Activated CD8-positive, alpha-beta memory T cell treated with anti-CD3 and anti-CD28 coated beads, Interleukin-2, amount 50 U/mL, for 24 hours (primary cell): ENCODE measurements around the gene PKD2.
"Not testable (repeated sequence)": the region's sequence is repeated elsewhere in the genome, so short reads cannot be mapped to it uniquely, and the experiment has no call there.

Source experiments
- DNase-seq: peaks from one replicate; pipeline ENCODE4 v3.0.0-alpha.2; 2020; ENCODE audit errors: extremely low read depth

Gene PKD2

DNA sequence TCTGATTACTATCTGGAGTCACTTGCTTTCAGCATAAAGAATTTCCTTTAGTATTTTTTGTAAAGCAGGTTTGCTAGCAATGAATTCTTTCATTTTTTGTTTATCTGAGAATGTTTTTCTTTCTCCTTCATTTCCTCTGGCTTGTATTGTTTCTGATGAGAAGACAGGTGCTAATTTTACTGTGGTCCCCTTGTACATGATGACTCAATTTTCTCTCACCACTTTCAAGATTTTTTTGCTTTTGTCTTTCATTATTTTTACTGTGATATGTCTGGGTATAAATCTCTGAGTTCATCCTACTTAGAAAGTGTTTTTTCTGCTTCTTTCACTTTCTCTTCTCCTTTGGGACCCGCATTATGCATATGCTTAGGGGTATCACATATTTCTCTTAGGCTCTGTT, 62.6 kb downstream of the PKD2 start:
- no peak for DNase-seq

DNA sequence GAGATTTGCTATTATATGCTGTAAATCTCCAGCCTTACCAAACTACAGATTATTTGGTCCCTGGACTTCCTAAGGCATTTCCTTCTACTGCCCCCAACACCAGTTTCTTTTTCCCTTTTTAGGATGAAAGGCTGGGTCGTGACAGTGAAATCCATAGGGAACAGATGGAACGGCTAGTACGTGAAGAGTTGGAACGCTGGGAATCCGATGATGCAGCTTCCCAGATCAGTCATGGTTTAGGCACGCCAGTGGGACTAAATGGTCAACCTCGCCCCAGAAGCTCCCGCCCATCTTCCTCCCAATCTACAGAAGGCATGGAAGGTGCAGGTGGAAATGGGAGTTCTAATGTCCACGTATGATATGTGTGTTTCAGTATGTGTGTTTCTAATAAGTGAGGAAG, 67.9 kb downstream of the PKD2 start:
- DNase-seq: no peak

DNA sequence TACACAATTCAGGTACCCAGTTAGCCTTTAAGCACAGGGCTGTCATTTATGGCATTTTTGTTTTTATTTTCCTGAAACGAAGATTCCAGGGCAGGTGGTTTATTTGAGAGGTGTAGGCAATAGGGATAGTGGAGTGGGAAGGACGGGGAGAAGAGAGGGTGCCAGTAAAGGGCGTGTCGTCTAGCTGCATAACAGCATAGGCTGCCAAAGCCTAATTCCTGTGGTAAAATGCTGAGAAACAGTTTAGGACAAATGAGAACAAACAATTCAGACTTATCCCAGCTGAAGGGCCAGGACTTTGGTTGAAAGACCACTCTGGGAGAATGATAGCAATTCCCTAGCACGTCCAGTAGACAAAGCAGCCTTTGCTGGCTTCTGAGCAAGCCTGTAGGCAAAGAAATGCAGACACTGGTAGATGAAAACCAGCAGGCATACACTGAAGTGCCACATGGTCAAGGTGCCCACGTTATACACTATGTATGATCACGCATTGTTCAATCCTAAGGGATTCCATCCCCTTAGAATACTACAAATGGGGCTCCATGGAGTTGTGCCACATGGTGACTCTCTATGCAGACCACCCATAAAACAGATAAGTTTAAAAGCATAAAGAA, 70.6 kb downstream of the PKD2 start:
- DNase-seq: no peak

DNA sequence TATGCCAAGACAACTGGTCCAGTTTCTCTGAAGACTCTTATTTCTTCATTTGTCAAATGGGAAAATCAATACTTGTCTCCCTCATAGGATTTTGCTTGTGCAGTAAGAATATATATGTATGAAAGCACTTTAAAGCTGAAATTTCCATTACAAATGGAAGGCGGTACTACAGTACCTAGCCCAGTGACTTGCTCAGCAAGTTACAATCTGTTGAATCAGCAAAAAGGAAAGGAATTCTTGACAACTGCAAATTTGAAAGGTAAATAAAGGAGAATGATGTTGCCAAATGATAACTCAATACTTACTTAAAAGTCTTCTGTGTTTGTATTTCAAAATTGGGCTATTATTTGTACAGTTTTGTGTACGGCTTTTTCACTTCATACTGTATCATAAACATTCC, 71.1 kb downstream of the PKD2 start:
- no peak for DNase-seq

DNA sequence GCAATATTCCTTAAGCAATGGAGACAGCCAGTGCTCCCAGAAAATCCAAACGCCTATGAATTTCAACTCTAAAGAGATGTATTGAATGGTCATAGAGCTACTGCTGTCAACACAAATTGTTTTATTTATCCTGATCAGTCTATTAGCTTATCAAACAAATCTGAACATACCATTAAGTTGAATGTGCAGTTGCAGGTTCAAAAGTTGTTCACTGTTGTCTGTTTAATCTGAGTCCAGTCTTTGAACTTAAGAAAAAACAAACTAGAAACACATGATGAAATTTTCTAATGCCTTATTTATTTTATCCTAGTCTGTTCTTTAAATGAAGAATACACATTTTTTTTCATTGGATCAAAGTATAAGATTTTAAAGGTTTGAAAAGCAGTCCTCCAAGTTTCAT, 73.2 kb downstream of the PKD2 start:
- DNase-seq: no peak

DNA sequence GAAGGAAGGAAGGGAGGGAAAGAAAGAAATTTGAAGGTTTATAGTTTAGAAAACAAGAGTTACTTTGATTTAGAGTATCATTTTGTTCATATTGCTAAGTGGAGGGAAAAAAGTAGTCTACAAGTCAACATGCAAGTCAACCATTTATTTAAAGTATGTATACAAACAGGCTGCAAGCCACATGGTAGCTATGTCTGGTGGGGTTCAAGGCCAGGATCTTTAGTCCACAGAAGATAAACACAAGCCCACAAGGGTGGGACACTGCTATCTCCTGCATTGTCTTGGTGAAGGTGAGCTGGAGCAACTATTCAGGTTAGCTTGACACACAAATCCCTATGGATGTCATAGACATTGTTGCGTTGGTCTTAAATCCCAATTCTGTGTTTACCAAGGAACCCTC, 79.6 kb downstream of the PKD2 start:
- no peak for DNase-seq

DNA sequence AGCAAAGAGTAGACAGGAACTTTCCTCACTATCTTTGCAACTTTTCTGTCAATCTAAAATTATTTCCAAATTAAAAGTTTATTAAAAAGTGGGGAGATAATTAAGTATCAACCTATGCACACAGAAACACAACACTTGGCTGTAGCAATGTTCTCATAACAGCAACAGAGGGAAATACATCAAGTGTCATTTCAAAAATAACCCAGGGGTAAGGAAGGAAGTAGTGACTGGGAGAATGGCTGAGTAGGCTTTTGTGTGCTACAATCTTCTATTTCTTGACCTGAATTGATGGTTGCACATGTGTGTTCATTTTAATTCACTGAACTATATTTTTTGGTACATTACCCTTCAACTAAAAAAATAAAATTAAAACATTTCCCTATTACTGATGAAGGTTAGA, 83.5 kb downstream of the PKD2 start:
- no peak for DNase-seq

DNA sequence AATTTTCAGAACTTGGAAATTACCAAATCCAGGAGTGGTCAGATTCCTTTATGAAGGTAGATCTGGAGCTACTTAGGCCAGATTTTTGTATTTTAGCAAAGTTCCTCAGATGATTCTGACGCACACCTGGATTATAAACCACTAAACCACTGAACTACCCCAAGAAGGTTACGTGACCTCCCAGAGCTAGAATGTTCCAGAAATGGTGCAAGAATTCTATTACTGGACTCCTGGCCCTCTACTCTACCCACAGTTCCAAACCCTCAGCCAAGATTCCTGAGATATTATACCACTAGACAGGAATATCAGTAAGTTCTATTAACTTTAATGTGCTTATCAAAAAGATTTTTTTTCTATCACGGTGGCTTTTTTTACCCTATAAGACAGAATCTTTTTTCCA, 83.9 kb downstream of the PKD2 start:
- no peak for DNase-seq

DNA sequence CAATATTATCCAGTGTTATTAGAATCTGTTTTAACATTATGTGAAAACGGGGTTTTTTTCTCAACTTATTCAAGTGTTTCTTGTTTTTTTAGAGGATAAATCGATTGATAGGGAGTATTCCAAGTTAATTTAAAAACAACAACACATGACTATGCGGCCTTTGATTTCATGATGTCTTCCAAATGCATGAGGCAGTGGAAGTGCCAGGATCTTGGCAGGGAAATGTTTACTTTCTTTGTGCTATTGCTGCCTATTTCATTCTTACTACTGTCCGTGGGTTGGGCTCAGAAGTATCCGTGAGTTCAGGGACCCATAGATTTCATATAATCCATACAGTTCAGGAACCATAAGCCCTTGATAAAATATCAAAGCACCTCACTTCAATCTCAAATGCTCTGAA, 86.4 kb downstream of the PKD2 start:
- DNase-seq: no peak

DNA sequence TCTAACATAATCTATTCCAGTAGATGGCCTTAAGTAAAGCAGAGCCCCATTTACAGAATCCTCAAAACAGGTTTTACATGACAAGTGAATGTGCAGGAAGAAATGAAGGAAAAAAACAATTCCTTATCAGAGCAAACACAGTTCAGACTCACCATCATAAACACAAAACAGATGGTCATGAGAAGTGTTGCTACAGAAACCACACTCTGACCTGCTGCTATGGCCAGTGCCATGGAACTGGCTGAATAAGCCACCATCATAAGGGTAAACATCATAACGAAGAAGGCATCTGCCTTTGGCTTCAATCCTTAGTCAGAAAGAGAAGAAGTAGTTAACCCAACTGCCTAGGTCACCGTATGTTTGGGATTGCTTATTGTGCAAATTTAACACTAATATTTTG, 89.9 kb downstream of the PKD2 start:
- no peak for DNase-seq

DNA sequence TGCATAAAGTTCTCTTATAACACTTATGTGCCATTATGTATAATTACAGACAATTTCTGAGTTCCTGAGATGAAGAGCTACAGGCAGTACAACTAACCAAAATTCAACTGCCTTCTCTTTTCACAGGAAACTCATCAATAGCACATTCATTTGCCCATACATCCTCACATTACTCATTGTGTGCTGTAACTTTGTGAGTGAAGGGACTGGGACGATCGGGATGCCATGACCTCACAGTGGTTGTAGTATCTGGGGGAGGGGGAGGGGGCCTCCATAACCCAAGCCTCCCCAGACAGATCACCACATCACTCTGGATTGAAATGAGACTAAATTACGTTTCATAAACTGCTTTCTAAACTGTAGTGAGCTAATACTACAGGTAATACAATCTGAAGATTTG, 90.3 kb downstream of the PKD2 start:
- DNase-seq: no peak

DNA sequence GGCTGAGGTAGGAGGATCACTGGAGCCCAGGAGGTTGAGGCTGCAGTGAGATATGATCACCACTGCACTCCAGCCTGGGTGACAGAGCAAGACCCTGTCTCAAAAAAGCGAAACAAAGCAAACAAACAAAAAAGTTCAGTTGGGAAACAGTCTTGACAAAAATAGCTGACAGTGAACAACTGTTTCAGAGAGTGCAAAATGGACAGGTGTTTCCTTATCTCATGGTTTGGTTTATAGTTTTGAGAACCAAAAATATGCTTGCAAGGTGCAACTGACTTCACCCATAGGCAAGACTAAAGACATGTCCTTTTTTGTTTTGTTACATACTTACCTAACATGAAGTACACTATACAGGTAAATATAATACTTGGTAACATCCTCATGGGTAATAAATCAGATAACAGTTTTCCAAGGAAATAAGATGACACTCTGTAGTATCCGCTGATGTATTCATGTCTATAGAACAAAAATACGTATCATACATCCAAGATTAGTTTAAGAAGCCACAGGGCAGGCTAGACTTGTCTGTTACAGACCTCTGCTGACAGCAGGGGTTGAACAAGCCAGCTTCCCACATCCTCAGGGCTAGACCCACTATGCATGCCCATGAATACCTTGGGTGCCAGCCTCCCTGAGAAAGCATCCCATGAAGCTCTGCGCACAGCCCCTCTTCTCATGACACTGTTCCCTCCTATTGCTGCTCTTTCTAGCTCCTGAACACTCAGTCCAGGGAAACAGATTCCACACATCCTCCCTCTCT, 91.7 kb downstream of the PKD2 start:
- DNase-seq: no peak

DNA sequence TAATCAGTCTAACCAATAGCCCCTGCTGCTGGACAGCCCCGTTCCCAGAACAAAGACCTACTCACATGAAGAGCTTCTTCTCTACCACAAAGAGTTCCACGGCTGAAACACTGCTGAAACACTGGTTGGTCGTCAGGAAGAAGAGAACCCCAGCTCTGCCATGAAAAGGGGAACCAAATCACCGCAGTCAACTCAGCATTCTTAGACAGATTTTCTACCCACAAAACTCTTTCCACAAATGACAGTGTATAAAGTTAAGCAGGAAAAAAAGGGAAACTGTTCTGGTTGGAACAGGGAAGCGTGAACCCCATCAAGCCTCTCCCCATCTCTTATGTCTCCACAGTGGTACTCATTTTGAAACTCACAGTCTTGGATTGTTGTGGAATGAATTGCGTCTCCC, 93.7 kb downstream of the PKD2 start:
- no peak for DNase-seq

DNA sequence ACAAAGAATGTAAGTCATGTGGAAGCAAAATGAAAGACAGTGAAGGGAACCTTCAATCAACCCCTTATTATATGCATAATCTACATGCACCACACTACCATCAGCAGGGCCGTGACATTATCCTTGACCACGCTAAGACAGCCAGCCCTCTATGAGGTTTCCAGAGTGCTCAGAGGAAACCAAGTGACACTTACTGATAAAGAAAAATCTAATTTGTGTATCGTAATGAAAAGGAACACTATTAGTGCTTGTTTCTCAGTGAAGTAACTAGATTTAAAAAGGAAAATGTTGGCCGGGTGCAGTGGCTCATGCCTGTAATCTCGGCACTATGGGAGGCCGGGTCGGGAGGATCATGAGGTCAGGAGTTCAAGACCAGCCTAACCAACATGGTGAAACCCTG, 94.6 kb downstream of the PKD2 start:
- DNase-seq: no peak

DNA sequence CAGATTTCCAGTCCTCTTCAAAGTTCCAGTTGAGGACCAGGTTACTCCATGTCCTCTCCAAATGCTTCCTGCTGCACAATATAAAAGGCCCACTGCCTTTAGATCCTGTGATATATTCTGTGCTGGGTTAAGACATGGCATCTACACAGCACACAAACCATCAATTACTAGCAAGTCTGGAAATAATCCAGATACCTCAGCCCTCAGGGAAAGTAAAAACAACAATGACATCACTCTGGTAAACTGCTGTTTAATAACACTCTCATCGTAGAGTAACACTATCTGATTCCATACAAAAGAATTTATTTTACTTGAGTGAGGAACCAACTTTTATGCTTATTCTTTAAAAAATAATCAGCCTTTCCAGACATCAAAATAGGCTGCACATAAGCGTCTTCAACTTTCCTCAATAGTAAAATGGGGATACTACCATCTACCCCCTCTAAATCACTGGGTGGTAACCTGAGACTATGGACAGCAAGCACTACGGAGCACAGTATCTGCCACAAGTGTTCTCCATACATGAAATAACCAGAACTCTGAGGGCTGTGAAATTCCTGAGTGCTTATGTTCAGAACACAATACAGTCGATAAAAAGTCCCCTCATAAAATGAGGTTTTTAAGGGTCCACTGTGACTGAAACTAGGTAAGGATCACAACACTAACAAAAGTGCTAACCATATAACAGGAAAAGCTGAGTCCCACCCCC, 97.6 kb downstream of the PKD2 start:
- no peak for DNase-seq

DNA sequence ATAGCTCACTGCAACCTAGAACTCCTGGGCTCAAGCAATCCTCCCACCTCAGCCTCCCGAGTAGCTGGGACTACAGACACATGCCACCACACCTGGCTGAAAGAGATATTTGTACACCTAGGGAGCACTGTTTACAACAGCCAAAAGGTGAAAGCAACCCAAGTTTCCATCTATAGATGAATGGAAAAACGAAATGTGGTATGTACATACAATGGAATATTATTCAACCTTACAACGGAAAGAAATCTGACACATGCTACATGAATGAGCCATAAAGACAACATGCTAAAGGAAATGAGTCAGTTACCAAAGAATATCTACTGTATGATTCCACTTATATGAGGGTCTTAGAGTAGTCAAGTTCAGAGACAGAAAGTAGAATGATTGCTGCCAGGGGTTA, 98.8 kb downstream of the PKD2 start:
- no peak for DNase-seq

DNA sequence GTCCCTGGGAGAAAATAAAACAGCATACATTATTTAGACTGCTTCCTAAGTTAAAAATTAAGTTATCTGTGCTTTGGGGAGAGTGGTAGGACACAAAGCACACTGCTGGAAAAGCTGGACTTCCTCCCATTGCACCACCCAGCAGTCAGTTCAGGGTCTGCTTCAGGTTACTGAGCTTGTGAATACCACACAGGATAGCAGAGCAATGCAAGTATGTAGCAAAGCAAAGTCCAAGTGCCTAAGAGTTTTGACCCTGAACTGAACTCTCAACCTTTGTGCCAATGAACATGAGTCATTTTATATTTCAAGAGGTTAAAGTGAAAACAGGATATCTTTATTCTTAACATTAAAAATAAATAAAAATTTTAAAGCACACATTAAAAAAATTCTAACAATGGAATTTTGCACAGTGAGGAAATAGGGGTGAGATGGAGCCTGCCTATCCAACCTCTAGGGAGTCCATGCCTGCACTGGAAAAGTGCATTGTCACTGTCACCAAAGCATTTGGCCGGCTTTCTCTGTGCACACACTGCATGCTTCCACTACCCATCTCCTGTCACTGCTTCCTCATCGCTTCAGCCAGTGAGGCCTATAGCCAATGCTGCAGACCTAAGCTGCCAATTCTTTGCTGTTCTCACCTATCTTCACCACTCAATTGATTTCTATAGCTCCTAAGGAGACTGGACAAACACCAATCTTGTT, 100.1 kb downstream of the PKD2 start:
- DNase-seq: no peak

DNA sequence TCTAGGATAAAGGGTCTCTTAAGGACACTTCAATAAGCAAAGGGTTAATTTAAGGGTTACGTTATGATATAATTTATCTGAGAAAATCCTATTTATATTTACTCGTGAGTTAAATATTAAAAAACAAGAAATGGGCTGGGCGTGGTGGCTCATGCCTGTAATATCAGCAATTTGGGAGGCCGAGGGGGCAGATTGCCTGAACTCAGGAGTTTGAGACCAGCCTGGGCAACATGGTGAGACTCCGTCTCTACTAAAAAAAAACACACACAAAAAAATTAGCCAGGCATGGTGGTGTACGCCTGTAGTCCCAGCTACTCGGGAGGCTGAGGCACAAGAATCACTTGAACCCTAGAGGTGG, 100.7 kb downstream of the PKD2 start:
- DNase-seq: not testable (repeated sequence)

DNA sequence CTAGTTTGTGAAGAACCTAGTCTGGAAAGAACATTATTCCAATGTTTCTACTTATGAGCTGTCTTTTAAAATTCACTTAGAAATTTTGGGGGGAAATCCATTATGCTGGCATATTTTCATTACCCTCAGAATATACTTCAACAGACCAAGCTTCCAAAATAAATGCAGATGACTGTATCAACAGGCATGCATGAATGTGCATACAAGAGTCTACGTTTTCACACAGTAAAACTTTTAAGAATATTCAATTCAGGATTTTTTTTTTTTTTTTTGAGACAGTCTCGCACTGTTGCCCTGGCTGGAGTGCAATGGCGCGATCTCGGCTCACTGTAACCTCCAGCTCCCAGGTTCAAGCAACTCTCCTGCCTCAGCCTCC, 101.3 kb downstream of the PKD2 start:
- DNase-seq: no peak

DNA sequence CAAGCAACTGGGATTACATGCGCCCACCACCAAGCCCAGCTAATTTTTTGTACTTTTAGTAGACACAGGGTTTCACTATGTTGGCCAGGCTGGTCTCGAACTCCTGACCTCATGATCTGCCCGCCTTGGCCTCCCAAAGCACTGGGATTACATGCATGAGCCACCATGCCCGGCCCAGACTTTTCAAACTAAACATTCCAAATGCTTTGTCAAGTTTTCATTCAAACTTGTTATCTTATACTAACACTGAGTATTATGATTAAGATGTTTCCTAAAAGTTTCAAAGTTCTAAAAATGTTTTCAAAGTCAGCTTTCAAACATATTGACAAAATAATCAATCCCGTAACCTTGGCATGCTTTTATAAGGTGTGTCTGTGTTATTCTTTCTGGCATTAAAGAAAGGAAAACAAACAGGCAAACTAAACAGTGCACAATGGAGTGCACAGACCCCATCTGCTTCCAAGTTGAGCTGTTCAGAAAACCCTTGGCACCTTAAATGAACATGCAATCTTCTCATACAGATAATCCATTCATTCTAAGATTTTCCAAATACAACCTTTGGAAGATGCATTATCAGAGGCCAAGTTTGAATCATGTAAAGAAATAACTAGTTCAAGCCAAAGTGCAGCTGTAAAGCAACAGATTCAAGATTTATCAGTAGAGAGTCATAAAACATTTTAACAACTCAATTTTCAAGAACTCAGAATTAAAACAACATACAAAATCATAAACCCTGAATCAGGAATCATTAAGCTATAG, 101.9 kb downstream of the PKD2 start:
- DNase-seq: no peak

DNA sequence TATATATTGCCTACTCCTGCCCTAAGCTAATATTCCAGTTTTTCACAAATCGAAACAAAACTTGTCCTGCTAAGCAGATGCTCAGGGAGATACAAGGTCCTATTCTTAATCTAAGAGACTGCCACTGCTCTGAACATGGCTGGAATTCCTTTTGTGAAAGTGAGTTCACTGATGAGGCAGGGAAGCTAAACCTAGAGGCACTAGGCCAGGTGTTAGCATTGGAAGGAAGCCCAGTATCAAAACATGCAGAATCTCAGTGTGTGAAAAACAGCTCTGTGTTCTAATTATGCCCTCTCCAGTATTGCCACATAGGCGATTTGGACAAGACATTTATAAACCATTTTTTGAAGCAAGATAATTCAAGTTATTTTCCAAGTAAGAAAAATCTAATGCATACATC, 103.4 kb downstream of the PKD2 start:
- DNase-seq: no peak

DNA sequence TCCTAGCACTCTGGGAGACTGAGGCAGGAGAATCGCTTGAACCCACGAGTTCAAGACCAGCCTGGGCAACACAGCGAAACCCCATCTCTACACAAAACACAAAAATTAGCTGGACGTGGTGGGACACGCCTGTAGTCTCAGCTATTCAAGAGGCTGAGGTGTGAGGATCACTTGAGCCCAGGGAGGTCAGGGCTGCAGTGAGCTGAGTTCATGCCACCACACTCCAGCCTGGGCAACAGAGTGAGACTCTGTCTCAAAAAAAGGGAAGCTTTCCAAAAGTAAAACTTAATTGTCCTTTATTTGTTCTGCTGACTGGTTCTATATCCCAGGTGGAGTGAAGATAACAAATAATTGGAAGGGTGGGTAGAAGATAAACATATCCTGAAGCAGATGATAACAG, 105.4 kb downstream of the PKD2 start:
- DNase-seq: no peak
